Measurements from ENCODE around the gene CYP27B1. TPM values are rescaled to one million over a fixed set of nuclear protein-coding genes. Genes with fewer than 3 reads are reported as not detected.

Gene CYP27B1
- total and polyA plus RNA-seq, 2 donors (not counting 3 experiments of a cell fraction or from before 2014, with no cell fraction given), result 0.62 to 2.7 TPM

GRCh38 chr12:57777367-57777766, 10.5 kb upstream of the CYP27B1 start:
- Histone ChIP-seq H3K9me3 (replicated peaks; ENCODE audit: control insufficient read depth, insufficient read depth, low read length) (no peaks in the 10 kb centered on the region), H3K79me2 (ENCODE audit: control insufficient read depth, insufficient read depth, low read length) (no peaks in the 10 kb centered on the region), H3K4me3 (replicated peaks in 1 of 3; ENCODE audit: insufficient read depth in 1 of 3, low read depth in 1 of 3, low read length in 3 of 3) (no peak overlapping the region), H2AFZ (ENCODE audit: low read depth, low read length) (no peak overlapping the region), H4K20me1 (replicated peaks; ENCODE audit: control insufficient read depth, extremely low read depth, insufficient read depth, low read length) (no peaks in the 10 kb centered on the region), H3K36me3 (ENCODE audit: control insufficient read depth in 2 of 2, extremely low read depth in 1 of 2, insufficient read depth in 2 of 2, low read length in 2 of 2) (peaks cover 0 to 3% of the 10 kb centered on the region in 2 experiments), H3K9me1 (replicated peaks; ENCODE audit: control insufficient read depth, extremely low read depth, insufficient read depth, low read length) (no peaks in the 10 kb centered on the region), H3K27me3 (ENCODE audit: control insufficient read depth in 2 of 2, insufficient read depth in 2 of 2, low read length in 2 of 2) (no peaks in the 10 kb centered on the region), H3K27ac (ENCODE audit: insufficient read depth, low read depth, low read length) (no peak overlapping the region), H3K9ac (replicated peaks; ENCODE audit: extremely low read depth, insufficient read depth, low read length) (no peak overlapping the region), H3K4me1 (ENCODE audit: control insufficient read depth, extremely low read depth, insufficient read depth, low read length) (peaks cover 5% of the 10 kb centered on the region), H3K4me2 (ENCODE audit: insufficient read depth, low read length) (no peak overlapping the region)
- FAIRE-seq, result no peak
- POLR2A ChIA-PET, result no interaction called here
- intact Hi-C loops (cut with micrococcal nuclease), result no loop called here
- CTCF ChIA-PET, result no interaction called here
- no peak for DNase-seq (ENCODE audit: low read depth, low spot score)
- dilution Hi-C loops (cut with MboI; ENCODE audit: extremely low pct_ligation_motif_present, low sequenced_read_pairs), result no loop called here
- BruUV-seq (replicated peaks), result no TSS peak
- no peak for TF ChIP-seq CTCF (IDR thresholded peaks at IDR 0.05; ENCODE audit: extremely low read depth in 1 of 2, insufficient read depth in 1 of 2, low read depth in 1 of 2, low read length in 2 of 2)
- TF ChIP-seq JUN (IDR thresholded peaks at IDR 0.05; ENCODE audit: borderline replicate concordance, insufficient read depth, insufficient read length, low read depth), result no peak
- no peak for TF ChIP-seq POLR2A (IDR thresholded peaks at IDR 0.05; ENCODE audit: low read depth, low read length)
- no peak for TF ChIP-seq EZH2 (IDR thresholded peaks at IDR 0.05; ENCODE audit: borderline replicate concordance, low read depth, low read length, severe bottlenecking)
- TF ChIP-seq POLR2AphosphoS5 (IDR thresholded peaks at IDR 0.05; ENCODE audit: insufficient read depth, low read depth, low read length), result no peak
- no peak for TF ChIP-seq MYC (IDR thresholded peaks at IDR 0.05; ENCODE audit: low read depth, low read length)
- no peak for TF ChIP-seq FOS (IDR thresholded peaks at IDR 0.05; ENCODE audit: borderline replicate concordance, insufficient read depth, low read length)
- TF ChIP-seq GATA2 (IDR thresholded peaks at IDR 0.05; ENCODE audit: insufficient read depth, insufficient read length, low read depth, low read length), result no peak
- no peak for TF ChIP-seq MAX (IDR thresholded peaks at IDR 0.05; ENCODE audit: insufficient read depth, insufficient read length)

Measured in endothelial cell of umbilical vein (primary cell).